HG03520 (cell line): ENCODE data around the gene TNS4.

ENCODE experiments used
- ATAC-seq: cut with Tn5 transposase; IDR thresholded peaks from one replicate; pipeline ENCODE4 v1.9.1; 2021; ENCODE audit warnings: mild to moderate bottlenecking, moderate library complexity; ENCODE audit not compliant: unreplicated experiment

Gene TNS4

DNA sequence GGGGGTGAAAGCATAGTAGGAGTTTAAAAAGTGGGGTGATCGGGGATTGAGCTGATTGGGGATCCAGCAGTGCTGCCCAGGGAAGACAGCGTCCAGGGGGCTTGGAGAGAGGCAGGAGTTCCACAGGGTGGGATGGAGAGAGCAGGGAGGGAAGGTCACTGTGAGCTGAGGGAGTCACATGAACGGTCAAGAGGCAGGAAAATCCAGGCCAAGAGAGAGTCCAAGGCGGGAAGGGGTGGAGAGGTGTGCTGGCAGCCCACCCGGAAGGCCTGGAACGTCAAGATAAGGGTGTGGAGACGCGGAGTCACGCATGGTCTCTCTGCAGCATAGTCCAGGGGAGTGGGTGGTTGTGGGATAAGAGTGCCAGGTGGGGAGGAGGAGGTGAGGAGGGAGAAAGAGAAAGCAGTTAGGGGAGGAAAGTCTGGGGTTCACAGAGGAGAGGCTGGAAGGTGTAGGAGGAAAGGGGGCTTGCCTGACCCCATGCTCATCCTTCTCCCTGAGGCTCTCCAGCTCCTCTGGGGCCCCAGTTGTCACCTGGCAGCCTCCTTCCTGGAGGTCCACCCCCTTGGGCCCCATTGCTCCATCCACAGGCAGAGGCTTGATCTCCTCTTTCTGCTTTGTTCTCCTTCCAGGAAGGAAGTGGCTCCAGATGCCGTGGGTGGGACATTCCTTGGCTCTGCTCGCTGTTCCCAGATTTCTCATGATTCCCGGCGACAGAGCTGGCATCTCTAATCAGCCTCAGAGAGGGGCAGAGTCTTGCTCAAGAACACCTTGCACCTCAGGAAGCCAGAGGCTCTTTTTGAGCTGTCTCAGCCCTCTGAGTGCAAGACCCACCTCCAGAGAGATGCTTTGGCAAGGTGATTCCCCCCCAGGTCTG is 35.1 kb upstream of the TNS4 start:
- ATAC-seq: no peak

DNA sequence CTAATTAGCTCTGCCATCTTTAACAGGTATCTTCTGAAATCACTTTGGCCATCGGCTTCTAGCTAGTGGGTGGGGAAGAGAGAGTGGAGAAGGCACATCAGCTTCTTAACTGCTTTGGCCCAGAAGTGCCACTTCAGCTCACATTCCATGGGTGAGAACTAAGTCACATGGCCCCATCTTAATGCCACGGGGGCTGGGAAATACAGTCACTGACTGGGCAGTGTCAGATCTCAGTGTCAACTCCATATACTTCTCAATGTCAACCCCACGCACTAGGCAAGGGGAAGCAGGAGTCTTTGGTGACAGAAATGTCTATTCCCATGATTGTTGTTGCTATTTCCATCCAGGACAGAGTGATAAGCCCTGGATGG is 34.5 kb upstream of the TNS4 start:
- no peak for ATAC-seq

DNA sequence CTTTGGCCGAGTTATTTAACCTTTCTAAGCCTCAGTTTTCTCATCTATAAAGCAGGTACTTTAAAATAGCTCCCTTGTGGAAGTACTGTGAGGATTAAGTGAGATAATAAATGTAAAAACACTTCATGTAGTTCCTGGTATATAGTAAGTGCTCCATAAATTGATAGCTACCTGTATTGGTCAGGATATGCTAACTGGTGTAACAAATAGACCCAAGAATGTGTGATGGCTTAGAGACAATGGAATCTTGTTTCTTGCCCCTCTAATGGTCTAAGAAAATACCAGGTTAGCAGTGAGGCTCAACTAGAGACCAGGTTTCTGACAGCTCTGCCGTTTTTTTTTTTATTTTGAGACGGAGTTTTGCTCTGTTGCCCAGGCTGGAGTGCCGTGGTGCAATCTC is 34.0 kb upstream of the TNS4 start:
- ATAC-seq: no peak

DNA sequence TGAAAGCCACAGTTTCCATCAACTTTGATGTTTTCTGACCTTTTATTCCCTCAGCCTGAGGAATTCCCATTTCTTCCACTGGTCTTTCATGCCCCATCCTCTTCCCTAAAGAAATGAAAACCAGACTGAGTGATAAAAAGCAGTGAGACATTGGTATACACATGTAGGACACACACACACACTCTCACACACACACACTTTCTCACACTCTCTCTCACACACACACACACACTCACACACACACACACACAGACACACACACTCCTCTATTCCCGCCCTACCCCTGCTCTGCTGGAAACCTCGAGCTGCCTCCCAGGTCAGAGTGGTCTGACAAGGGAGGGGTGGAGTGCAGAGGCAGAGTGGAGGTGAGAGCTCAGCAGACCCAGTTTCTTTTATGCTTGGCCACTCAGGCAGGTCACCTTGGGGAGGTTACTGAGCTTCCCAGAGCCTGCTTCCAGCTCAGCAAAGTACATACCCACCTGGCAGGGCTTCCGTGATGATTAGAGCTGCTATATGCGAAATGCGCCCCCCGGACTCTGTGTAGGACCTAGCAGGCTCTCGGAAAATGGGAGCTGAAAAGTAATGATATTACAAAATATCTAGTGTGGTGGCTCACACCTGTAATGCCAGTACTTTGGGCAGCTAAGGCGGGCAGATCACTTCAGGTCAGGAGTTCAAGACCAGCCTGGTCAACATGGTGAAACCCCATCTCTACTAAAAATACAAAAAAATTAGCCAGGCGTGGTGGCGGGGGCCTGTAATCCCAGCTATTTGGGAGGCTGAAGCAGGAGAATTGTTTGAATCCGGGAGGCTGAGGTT is 33.2 kb upstream of the TNS4 start:
- ATAC-seq: no peak

DNA sequence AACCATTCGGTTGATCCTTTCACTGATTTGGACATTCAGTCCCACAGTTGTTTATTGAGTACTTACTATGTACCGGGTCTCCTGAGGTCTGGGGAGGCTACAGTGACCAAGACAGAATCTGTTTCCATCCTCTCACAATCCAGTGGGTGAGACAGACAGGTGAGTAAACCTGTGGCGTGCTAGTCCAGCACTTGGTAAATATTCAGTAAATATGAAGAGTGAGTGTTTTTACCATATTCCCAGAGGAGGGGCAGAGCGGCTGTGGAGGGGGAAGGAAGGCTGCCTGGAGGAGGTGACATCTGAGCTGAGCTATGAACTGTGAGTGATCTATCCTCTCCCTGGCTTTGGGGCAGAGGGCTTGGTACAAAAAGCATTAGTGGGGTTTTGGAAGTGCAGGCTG is 32.5 kb upstream of the TNS4 start:
- no peak for ATAC-seq

DNA sequence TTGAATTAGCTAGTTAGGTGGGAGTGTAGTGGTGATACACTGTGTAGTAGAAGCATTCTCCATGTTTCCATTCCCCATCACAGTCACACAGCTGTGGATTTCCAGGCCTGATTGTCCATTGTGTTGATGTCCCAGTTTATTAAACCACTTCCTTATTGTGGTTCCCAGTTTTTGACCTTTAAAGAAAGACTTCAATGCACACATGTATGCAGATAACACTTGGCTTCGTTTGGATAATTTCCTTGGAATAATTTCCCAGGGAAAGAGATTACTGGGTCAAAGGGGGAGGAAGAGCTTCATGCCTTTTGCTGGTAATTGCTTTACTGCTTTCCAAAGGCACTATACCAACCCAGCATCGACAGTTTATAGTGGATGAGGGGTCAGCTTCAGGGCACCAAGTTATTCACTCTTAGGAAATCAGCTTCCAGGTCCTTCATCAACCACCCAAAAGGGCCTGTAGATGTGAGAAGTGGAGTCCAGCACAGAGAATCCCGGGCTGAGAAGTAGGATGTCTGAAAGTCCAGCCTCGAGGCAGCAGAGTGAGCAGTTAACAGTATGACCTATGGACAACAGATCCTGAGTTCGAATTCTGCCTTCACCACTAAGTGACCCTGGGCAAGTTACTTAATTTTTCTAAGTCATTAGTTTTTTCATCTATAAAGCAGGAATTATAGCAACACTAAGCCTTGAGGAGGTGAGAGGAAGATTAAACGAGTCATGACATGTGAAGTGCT is 31.3 kb upstream of the TNS4 start:
- ATAC-seq: no peak

DNA sequence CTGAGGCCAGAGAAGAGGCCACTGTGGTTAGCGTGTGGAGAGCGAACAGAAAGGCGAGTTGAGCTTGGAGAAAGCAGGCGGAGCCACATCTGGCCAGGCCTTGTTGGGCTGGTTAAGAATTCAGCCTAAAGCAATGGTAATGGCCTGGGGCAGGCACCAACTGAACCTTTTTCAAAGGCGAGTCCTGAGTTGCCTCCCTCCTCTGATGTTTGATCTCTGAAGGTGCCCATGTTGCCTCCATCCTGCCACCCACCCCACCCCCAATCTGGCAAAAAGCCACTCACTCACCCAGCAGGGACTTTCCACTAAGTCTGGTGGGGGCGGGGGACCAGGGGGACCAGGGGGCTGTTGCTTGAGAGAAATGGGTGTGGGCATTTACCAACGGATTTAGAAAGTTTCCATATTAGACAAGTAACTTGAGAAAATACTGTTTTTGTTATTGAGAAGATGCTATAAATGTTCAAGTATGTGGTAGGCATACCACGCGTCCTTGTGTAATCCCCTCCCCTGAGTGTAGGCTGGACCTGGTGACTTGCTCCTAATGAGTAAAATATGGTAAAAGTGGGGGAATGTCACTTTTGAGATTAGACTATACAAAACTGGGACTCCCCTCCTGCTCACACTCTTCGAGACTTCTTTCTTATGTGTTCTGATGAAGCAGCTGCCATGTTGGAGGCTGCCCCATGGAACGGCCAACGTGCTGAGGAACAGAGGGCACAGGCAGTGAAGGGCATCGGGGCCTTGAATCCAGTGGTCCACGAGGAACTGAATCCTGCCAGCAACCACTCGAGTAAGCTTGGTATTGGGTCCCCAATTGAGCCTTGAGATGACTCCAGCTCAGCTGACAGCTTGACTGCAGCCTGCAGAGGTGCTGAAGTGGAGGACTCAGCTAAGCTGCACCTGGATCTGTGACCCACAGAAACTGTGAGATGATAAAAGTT is 29.9 kb upstream of the TNS4 start:
- no peak for ATAC-seq

DNA sequence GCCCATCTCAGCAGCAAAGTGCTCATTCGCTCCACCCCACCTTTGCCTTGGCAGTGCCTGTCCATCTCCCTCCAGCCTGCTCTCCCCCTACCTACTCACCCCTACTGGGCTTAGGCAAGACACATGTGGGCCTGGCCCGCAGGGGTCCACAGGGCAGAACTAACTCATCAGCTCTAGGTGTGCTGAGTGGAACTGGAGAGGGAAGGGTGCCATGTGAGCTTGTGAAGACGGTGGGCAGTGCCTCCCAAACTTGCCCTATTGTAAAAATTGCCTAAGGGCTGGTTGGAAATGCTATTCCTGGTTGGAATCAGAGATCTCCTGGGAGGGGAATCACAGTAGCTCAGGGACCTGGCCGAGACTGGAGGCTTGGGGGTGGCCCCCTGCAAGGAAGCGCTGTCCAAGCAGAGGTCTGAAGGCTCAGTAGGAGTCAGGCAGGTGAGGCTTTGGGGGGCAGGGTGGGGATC is 29.1 kb upstream of the TNS4 start:
- no peak for ATAC-seq

DNA sequence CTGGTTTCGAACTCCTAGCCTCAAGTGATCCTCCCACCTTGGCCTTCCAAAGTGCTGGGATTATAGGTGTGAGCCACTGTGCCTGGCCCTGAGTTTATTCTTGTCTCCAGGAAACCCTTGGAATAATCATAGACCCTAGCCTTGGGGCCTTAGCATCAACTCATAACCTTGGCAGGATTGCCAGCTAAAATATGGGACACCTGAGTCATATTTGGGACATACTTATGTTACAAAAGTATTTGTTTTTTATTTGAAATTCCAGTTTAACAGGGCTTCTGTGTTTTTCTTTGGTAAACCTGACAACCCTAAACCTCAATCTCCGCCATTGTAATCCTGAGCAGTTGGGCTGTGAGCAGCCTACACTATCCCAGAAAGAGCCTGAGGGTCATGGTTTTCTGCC is 28.6 kb upstream of the TNS4 start:
- no peak for ATAC-seq

DNA sequence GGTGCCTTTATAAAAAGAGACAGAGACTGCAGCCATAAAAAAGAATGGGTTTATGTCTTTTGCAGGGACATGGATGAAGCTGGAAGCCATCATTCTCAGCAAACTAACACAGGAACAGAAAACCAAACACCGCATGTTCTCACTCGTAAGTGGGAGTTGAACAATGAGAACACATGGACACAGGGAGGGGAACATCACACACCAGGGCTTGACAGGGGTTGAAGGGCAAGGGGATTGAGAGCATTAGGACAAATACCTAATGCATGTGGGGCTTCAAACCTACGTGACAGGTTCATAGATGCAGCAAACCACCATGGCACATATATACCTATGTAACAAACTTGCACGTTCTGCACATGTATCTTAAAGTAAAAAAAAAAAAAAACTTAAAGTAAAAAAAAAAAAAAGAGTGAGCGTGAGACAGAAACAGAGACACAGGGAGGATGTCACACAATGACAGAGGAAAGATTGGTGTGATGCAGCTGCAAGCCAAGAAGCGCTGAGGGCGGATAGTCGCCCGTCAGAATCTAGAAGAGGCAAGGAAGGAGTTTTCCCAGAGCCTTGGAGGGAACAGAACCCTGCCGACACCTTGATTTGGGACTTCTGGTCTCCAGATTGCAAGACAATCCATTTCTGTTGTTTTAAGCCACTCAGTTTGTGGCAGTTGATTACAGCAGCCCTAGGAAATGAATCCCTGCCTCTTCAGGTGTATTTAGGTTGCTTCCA is 27.4 kb upstream of the TNS4 start:
- ATAC-seq: no peak

DNA sequence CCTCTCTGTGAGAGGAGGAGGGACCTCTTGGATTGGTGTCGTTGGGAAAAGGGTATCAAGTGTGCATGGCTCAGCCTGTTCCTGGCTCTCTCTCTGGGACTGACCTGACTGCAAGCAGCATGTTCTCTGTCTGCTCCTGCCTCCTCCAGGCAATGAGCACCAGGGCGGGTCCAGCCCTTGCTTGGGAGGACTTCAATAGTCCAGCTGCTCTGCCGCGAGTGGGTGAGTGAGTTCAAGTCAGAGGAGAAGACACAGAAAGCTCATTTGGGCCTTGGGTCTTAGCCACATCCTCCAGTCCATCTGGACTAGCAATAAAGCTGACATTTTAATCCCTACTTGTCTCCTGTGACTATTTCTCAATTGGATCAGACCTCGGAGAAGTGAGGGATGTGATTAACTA is 25.2 kb upstream of the TNS4 start:
- no peak for ATAC-seq

DNA sequence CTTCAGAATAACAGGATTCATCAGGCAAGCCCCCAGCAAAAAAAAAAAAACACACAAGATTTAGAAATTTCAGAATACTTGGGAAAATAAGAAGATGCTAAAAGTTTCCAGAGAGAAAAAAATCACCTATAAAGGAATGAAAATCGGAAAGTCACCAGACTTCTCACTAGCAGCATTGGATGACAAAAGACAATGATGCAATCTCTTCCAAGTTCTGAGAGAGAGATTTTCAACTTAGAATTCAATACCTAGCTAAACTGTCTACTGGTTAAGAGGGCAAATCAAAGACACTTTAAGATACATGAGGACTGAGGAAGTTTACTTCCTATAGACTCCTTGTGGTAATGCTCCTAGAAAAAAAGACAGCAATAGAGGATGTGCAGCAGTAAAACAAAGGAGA is 23.9 kb upstream of the TNS4 start:
- ATAC-seq: no peak

DNA sequence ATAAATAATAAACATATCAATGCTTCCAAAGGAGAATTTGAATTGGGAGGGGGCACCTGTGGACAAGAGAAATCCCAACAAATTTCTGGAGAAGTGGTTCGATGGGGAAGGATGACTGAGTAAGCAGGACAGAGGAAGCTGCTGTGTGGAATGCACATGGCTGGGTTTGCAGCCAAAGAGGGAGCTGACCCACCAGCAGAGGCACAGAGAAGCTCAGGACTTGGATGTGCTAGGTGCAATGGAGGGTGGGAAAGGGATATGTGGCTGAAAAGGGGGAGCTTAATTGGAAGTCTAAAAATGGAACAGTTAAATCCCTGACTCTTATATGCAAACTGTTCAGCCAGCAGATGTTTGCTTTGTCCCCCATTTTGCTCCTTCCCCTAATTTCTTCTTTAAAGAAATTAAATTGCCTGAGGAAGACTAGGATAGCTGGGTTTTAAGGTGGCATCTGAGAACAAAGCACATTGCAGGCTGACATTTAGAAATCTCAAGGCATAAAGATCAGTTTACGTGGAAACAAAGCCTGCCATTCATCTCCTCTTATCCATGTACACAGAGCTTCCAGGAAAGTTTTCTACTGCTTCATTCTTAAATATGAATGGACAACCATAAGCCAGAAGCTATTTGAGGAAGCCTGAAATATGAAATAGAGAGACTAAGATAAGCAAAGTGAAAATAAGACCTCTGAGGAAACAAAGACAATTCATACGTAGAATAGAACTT is 23.0 kb upstream of the TNS4 start:
- ATAC-seq: no peak

DNA sequence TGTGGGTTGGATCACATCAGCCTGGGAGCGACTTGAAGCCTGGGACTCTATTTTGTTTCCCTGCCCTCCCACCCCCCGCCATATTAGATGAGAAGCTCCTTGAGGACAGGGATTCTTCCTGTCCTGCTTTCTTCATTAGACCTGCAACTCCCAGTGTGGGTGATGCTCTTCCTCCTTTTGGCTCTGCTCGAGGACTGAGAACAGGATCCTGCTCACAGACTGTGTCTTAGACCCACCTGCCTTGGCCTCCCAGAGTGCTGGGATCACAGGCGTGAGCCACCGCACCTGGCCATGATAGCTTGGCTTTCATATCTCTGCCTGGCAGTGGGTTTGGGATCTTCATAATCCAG is 21.5 kb upstream of the TNS4 start:
- ATAC-seq: no peak

DNA sequence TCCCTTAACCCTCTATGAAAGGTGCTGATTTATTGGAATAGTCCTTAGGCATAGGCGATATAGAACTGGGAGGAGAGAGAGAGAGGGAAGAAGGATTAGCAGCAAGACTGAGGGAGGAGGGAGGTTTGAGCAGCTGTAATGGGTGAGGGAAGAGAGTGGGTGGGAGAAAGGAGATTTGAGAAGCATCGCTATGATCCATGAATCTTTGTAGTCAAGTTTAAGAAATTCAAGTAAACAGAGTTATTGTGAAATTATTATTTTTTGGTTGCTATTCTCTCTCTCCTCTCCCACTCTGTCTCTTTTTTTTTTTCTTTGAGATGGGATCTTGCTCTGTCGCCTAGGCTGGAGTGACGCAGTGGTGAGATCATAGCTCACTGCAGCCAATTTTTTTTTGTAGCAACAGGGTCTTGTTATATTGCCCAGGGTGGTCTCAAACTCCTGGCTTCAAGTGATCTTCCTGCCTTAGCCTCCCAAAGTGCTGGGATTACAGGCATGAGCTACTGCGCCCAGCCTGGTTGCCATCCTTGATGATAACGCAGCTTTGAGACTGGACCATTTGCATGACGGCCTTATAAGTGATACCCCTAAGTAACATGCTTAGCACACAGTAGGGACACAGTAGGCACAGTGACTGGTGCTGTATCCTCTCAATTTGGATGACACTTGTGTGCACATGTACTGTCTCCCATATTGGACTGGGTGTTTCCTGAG is 21.0 kb upstream of the TNS4 start:
- no peak for ATAC-seq

DNA sequence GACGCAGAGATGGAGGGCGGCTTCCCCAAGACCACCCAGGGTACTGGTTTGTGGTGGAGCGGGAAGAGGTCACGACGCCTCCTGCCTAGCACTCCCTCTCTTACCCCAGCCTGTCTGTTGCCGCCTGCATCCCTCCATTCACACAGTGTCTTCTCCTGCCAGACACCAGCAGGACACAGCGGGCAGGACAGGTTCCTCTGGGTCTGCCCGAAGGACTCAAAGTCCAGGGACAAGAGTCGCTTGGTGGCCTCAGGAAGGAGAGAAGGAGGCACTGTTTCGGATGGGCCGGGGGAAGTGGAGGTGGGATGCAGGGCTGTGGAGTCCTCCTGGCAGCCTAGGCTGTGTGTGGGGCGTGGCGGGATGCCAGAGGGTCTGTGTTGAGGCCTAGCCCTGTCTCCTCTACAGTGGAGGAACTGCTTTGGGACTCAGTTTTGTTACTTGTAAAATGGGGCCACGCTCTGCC is 19.6 kb upstream of the TNS4 start:
- ATAC-seq: no peak

DNA sequence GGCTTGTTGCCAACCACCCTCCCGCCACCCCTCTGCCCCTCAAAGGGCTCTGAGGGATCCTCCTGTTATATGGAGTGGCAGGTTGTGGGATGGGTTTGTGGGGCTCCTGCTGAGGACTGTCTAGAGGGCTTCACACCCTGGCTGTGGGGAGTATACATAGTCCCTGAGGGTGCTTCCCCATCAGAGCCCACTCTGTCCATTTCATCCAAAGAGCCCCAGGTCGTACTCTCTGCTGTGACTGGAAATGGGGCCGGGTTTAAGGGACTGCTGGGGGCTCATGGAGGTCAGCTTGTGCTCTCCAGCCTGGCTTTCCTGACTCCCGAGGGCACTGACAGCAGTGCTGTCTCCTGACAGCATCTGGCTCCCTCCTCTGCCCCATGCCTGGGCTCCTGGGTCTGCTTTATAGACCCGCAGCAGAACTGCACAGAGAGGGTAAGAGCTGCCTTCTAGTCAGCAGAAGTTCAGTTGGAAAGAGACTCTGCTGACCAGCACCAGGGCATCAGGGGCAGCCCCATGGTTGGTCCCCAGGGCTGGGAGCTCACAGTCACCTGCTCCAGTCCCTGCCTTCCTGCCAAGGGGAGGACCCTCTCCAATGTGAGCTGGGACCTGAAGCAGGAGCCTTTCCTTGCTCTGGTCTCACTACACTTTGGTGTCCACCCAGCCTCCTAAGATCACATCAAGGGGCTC is 17.8 kb upstream of the TNS4 start:
- ATAC-seq: no peak
